Endodermal cell (in vitro differentiated cells): ENCODE results near the gene BTN2A1. TPM values are rescaled to one million over a fixed set of nuclear protein-coding genes. Genes with fewer than 3 reads are reported as not detected.

Source experiments
- DNase-seq: peaks from one replicate; pipeline ENCODE4 v3.0.0-alpha.2; 2017
- H3K27ac ChIP-seq: 2 replicates; pipeline ENCODE4 v1.5.1; 2013; ENCODE audit warnings: mild to moderate bottlenecking, low read depth, low read length, moderate library complexity
- H3K27me3 ChIP-seq: 2 replicates; pipeline ENCODE4 v1.6.1; 2013; ENCODE audit warnings: mild to moderate bottlenecking, low read length, moderate library complexity; ENCODE audit not compliant: insufficient read depth, control insufficient read depth, poor library complexity, severe bottlenecking
- H3K36me3 ChIP-seq: 2 replicates; pipeline ENCODE4 v1.7.0; 2013; ENCODE audit warnings: mild to moderate bottlenecking, low read length, moderate library complexity; ENCODE audit not compliant: control insufficient read depth, insufficient read depth
- H3K4me1 ChIP-seq: one replicate; pipeline ENCODE4 v1.7.0; 2013; ENCODE audit warnings: low read length; ENCODE audit not compliant: control insufficient read depth, insufficient read depth
- H3K4me3 ChIP-seq: 2 replicates; pipeline ENCODE4 v1.5.1; 2013; ENCODE audit warnings: mild to moderate bottlenecking, low read length, moderate library complexity
- H3K9ac ChIP-seq: 2 replicates; pipeline ENCODE4 v1.6.1; 2013; ENCODE audit warnings: mild to moderate bottlenecking, low read length, moderate library complexity; ENCODE audit not compliant: poor library complexity, severe bottlenecking; ENCODE audit errors: extremely low read depth
- H3K9me3 ChIP-seq: 2 replicates; pipeline ENCODE4 v1.6.1; 2013; ENCODE audit warnings: mild to moderate bottlenecking, low read length, moderate library complexity; ENCODE audit not compliant: control insufficient read depth
- H3K27ac Mint-ChIP-seq: 2 replicates; pipeline ENCODE4 v1.8.0; 2020; ENCODE audit warnings: mixed read lengths
- H3K27me3 Mint-ChIP-seq: 2 replicates; pipeline ENCODE4 v1.8.0; 2021; ENCODE audit warnings: mild to moderate bottlenecking, mixed read lengths; ENCODE audit not compliant: insufficient read depth
- H3K36me3 Mint-ChIP-seq: 2 replicates; pipeline ENCODE4 v1.8.0; 2020; ENCODE audit warnings: low read depth, mixed read lengths
- H3K4me1 Mint-ChIP-seq: 2 replicates; pipeline ENCODE4 v1.8.0; 2020; ENCODE audit warnings: mixed read lengths
- H3K4me3 Mint-ChIP-seq: 2 replicates; pipeline ENCODE4 v1.8.0; 2020; ENCODE audit warnings: mild to moderate bottlenecking, moderate library complexity, mixed read lengths
- H3K9me3 Mint-ChIP-seq: 2 replicates; pipeline ENCODE4 v1.8.0; 2020; ENCODE audit warnings: mild to moderate bottlenecking, mixed read lengths
- WGBS, 2 experiments: methylation state at CpG; one replicate each; pipeline versions ENCODE4 v1.1.5 to v1.1.7; 2013; ENCODE audit warnings: missing lambda C conversion rate in 2 of 2, mixed read lengths in 1 of 2; ENCODE audit not compliant: insufficient coverage in 1 of 2, insufficient read length in 1 of 2; 5-methylcytosine and 5-hydroxymethylcytosine counted together
- total RNA-seq, 2 donors: library from RNA; stranded (reverse); fragmentation: NEBNext Ultra II Directional in 1 of 2; extraction: Animal tissue kit (Norgen Biotek cat#: 25700) in 1 of 2; gene quantifications; 2 replicates in 1 of 2; 3 replicates in 1 of 2; pipeline ENCODE4 v1.2.1, GENCODE V29; 2021
- TF ChIP-seq, protein P1 (sequence below): fragments of 200-600 bp; sonication (generic); conservative IDR thresholded peaks from 2 replicates; pipeline ENCODE4 v1.5.0; 2021; ENCODE audit warnings: antibody characterized with exemption, mild to moderate bottlenecking

Gene BTN2A1
- total RNA-seq, 2 donors from 2014 or later, result 15.0 to 18.7 TPM

DNA sequence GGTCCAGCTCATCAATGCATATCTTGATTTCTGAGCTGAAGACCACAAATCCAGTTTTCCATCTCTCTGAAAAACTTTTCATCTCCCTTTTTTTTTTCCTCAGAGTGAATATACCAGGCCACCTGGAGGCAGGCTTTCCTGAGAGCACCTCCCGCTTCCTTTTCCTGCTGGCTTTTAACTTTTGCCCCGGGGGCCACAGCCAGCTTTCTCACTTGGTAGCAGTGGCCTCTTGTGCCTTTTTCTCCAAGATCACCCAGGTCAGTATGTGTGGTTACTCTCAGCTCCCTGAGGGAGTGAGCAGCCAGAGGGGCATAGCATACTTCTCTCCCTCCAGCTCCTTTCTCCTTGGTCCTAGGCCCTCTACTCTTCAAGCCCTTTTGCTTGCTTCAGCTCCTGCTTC, 42.3 kb downstream of the BTN2A1 start, which contains the start of gene BTN1A1:
Gene BTN1A1 (plus strand): TSS at position 202 of the 400 bp plus-strand sequence. CDS start 984 bp downstream, outside the sequence.
- H3K4me3 Mint-ChIP-seq, result peak within 1 kb of the TSS; percentile 50
- TF ChIP-seq, protein P1, sequence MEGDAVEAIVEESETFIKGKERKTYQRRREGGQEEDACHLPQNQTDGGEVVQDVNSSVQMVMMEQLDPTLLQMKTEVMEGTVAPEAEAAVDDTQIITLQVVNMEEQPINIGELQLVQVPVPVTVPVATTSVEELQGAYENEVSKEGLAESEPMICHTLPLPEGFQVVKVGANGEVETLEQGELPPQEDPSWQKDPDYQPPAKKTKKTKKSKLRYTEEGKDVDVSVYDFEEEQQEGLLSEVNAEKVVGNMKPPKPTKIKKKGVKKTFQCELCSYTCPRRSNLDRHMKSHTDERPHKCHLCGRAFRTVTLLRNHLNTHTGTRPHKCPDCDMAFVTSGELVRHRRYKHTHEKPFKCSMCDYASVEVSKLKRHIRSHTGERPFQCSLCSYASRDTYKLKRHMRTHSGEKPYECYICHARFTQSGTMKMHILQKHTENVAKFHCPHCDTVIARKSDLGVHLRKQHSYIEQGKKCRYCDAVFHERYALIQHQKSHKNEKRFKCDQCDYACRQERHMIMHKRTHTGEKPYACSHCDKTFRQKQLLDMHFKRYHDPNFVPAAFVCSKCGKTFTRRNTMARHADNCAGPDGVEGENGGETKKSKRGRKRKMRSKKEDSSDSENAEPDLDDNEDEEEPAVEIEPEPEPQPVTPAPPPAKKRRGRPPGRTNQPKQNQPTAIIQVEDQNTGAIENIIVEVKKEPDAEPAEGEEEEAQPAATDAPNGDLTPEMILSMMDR, result peak; percentile 35
- Histone ChIP-seq H3K9me3 (no peaks in the 10 kb centered on the region), H3K27ac (no peak within 1 kb of the TSS), H3K36me3 (no peaks in the 10 kb centered on the region), H3K4me1 (peaks cover 6% of the 10 kb centered on the region), H3K4me3 (no peak within 1 kb of the TSS), H3K27me3 (peaks cover 49% of the 10 kb centered on the region), H3K9ac (no peak within 1 kb of the TSS)
- no peak within 1 kb of the TSS for H3K27ac Mint-ChIP-seq
- WGBS, 2 experiments, result 64 to 68% methylated on average over 2 of the region's 2 CpGs
- H3K9me3 Mint-ChIP-seq, result no peaks in the 10 kb centered on the region
- peak; percentile 57 for DNase-seq
- peaks cover 6% of the 10 kb centered on the region for H3K4me1 Mint-ChIP-seq
- H3K27me3 Mint-ChIP-seq, result peaks cover 62% of the 10 kb centered on the region
- no peaks in the 10 kb centered on the region for H3K36me3 Mint-ChIP-seq

GRCh38 chr6:26501482-26501986, 43.8 kb downstream of the BTN2A1 start:
- Histone ChIP-seq H3K27ac (no peak overlapping the region), H3K36me3 (no peaks in the 10 kb centered on the region), H3K9me3 (no peaks in the 10 kb centered on the region), H3K4me1 (peaks cover 6% of the 10 kb centered on the region), H3K27me3 (peaks cover 50% of the 10 kb centered on the region), H3K4me3 (peak overlapping the region; percentile 69), H3K9ac (no peak overlapping the region)
- no peaks in the 10 kb centered on the region for H3K9me3 Mint-ChIP-seq
- no peak overlapping the region for H3K27ac Mint-ChIP-seq
- H3K4me1 Mint-ChIP-seq, result peaks cover 6% of the 10 kb centered on the region
- peak overlapping the region; percentile 50 for H3K4me3 Mint-ChIP-seq
- H3K27me3 Mint-ChIP-seq, result peaks cover 60% of the 10 kb centered on the region
- DNase-seq, result peak; percentile 80
- WGBS, 2 experiments, result 8 to 9% methylated on average over 22 to 49 of the region's 49 CpGs
- TF ChIP-seq, protein P1, result no peak
- no peaks in the 10 kb centered on the region for H3K36me3 Mint-ChIP-seq

- Mint-ChIP-seq H3K36me3 (no peaks in the 10 kb centered on the region), H3K9me3 (no peaks in the 10 kb centered on the region), H3K27ac (no peak overlapping the region), H3K4me1 (peaks cover 6% of the 10 kb centered on the region), H3K27me3 (peaks cover 63% of the 10 kb centered on the region), H3K4me3 (peak overlapping the region; percentile 50)
- DNase-seq, result no peak
- peaks cover 6% of the 10 kb centered on the region for H3K4me1 ChIP-seq
- TF ChIP-seq, protein P1, result no peak
- peaks cover 50% of the 10 kb centered on the region for H3K27me3 ChIP-seq
- H3K36me3 ChIP-seq, result no peaks in the 10 kb centered on the region
- H3K9ac ChIP-seq, result no peak overlapping the region
- no peaks in the 10 kb centered on the region for H3K9me3 ChIP-seq
- peak overlapping the region; percentile 69 for H3K4me3 ChIP-seq
- no peak overlapping the region for H3K27ac ChIP-seq
These were observed 44.4 kb downstream of the BTN2A1 start for GRCh38 chr6:26502165-26502564.
